HG03354 (cell line): ENCODE results near the gene TSC22D2.
"Not testable (repeated sequence)": the region's sequence is repeated elsewhere in the genome, so short reads cannot be mapped to it uniquely, and the experiment has no call there.

Experiments
- ATAC-seq: cut with Tn5 transposase; IDR thresholded peaks from one replicate; pipeline ENCODE4 v1.9.1; 2021; ENCODE audit warnings: mild to moderate bottlenecking; ENCODE audit not compliant: unreplicated experiment, poor library complexity, severe bottlenecking

The TSC22D2 gene

GRCh38 chr3:150469931-150470740, 62.0 kb downstream of the TSC22D2 start:
- no peak for ATAC-seq

- no peak for ATAC-seq
Observed at GRCh38 chr3:150472421-150472820, 64.3 kb downstream of the TSC22D2 start.

GRCh38 chr3:150473161-150473560, 65.1 kb downstream of the TSC22D2 start:
- ATAC-seq, result not testable (repeated sequence)

- no peak for ATAC-seq
Observed at GRCh38 chr3:150479370-150479769, 71.3 kb downstream of the TSC22D2 start.

DNA sequence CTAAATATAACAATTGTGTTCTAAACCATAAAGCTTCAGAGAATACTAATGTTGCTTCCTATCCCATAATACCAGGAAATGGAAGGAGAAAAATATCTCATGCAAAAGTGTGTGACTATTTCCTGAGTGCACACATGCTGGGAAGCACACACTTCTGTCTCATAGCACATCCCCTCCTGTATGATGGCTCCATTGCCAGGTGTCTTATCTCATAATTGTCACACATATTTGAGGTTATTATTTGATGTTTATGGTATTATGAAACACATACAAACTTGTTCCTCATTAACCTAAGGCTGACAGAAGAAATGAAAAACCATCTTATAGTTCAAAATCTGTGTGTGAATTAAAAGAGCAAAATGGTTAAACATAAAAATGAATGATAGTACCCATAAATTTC, 72.8 kb downstream of the TSC22D2 start:
- no peak for ATAC-seq

- no peak for ATAC-seq
Observed at GRCh38 chr3:150483226-150483625, 75.1 kb downstream of the TSC22D2 start.

- no peak for ATAC-seq
Observed at GRCh38 chr3:150484410-150484809, 76.3 kb downstream of the TSC22D2 start.

DNA sequence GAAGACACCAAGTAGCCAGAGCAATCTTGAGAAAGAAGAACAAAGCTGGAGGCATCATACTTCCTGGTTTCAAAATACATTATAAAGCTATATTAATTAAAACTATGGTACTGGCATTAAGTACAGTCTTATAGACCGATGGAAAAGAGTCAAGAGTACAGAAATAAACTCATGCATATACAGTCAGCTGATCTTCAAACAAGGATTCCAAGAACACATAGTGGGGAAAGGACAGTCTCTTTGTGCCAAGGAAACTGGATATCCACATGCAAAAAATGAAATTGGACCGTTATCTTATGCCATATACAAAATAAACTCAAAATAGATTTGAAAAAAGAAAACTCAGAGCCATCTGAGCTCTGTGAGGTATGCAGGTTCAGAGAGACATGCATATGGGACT, 80.8 kb downstream of the TSC22D2 start:
- no peak for ATAC-seq

- ATAC-seq, result no peak
Observed at GRCh38 chr3:150490277-150490986, 82.3 kb downstream of the TSC22D2 start.

DNA sequence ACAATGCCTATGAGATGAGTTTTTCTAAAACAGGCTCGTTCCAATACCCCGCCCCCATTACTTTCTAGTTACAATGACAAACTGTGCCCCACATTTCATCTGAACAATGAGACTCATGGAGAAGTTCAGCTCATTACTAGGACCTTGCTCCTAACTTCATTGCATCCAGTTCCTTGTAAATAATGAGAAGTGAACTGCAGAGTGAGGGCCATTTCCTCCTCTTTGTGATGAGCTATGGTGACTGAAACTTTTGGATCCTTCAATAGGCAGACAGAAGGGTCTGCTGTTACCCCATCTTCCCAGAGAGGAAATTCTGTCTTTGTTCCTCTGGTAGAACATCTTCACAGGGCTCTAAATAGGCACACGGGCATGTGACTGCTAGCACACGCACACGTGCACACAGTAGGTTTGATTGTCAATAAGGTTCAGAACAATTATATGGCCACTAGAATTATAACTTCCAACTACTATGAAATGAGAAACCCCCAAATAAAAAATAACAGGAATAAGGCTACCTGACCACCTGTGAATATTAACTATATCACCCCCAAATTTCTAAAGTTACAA, 86.4 kb downstream of the TSC22D2 start:
- no peak for ATAC-seq

- ATAC-seq, result no peak
Observed at GRCh38 chr3:150495149-150495548, 87.1 kb downstream of the TSC22D2 start.

DNA sequence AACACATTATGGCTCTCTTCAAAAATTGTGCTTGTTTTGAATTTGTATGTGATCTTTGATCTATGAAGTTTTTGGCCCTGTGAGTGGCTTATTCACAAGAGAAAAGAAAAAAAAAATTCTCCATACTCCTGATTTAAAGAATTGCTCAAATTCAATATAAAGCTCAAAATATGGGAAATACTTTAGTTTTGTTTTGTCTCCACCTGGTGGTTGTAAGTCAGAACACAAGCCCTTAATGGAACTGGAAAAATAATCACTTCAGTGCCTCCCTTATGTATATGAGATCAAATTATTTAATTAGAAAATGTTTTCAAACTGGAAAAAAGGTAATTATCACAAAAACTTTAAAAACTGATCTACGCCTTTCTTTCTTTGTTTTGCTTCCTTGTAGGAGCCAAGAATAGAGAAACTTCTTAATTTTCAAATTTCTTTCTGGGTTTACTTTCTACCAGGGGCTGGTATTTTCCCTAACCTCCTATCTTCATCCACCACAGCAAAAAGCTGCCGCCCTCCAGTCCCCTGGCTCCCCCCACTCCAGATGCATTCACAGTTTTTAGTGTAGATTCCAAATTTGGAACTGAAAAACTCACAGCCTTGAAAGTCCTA, 87.6 kb downstream of the TSC22D2 start:
- no peak for ATAC-seq

- ATAC-seq, result no peak
Observed at GRCh38 chr3:150497956-150498355, 89.9 kb downstream of the TSC22D2 start.

DNA sequence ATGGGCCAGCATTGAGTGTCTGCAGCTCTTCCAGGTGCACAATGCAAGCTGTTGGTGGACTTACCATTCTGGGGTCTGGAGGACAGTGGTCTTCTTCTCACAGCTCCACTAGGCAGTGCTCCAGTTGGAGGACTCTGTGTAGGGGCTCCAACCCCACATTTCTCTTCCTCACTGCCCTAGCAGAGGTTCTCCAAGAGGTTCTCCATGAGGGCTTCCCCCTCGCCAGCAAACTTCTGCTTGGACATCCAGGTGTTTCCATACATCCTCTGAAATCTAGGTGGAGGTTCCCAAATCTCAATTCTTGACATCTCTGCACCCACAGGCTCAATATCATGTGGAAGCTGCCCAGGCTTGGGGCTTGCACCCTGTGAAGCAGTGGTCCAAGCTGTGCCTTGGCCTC, 92.9 kb downstream of the TSC22D2 start:
- not testable (repeated sequence) for ATAC-seq

- ATAC-seq, result no peak
Observed at GRCh38 chr3:150503402-150504099, 95.5 kb downstream of the TSC22D2 start.

- ATAC-seq, result no peak
Observed at GRCh38 chr3:150504483-150504882, 96.4 kb downstream of the TSC22D2 start.

- no peak for ATAC-seq
Observed at GRCh38 chr3:150508401-150508800, 100.3 kb downstream of the TSC22D2 start.

GRCh38 chr3:150509780-150510179, 101.7 kb downstream of the TSC22D2 start:
- no peak for ATAC-seq

DNA sequence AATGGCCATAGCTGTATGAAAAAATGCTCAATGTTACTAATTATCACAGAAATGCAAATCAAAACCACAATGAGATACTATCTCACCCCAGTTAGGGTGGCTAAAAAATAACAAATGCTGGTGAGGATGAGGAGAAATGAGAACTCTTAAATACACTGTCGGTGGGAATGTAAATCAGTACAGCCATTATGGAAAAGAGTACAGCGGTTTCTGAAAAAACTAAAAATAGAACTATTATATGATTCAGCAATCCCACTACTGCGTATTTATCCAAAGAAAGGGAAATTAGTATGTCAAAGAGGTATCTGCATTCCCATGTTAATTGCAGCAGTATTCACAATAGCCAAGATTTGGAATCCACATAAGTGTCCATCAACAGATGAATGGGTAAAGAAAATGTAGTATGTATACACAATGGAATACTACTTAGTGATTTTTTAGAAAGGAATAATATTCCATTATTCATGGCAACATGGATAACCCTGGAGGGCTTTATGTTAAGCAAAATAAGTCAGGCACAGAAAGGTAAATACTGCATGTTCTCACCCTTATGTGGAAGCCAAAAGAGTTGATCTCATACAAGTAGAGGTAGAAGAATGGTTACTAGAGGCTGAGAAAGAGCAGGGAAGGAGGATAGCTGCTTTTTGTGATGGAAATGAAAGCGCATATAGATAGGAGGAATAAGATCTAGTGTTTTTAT, 103.2 kb downstream of the TSC22D2 start:
- ATAC-seq, result no peak
